ENCODE measurements around the gene CCDC93. TPM values are rescaled to one million over a fixed set of nuclear protein-coding genes. Genes with fewer than 3 reads are reported as not detected.

CCDC93 gene, protein sequence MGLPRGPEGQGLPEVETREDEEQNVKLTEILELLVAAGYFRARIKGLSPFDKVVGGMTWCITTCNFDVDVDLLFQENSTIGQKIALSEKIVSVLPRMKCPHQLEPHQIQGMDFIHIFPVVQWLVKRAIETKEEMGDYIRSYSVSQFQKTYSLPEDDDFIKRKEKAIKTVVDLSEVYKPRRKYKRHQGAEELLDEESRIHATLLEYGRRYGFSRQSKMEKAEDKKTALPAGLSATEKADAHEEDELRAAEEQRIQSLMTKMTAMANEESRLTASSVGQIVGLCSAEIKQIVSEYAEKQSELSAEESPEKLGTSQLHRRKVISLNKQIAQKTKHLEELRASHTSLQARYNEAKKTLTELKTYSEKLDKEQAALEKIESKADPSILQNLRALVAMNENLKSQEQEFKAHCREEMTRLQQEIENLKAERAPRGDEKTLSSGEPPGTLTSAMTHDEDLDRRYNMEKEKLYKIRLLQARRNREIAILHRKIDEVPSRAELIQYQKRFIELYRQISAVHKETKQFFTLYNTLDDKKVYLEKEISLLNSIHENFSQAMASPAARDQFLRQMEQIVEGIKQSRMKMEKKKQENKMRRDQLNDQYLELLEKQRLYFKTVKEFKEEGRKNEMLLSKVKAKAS
- 19.3 and 19.9 TPM in 2 replicates for total RNA-seq (2014; rRNA removed; shearing (Covaris generic))

- DNase-seq (ENCODE audit: low read depth) = peak; percentile 93
Observed at GRCh38 chr2:118013724-118014491, at the start of gene CCDC93. TSS of gene CCDC93 (minus strand) at chr2:118014070. CDS start at chr2:118013995, 75 bp downstream.

DNA sequence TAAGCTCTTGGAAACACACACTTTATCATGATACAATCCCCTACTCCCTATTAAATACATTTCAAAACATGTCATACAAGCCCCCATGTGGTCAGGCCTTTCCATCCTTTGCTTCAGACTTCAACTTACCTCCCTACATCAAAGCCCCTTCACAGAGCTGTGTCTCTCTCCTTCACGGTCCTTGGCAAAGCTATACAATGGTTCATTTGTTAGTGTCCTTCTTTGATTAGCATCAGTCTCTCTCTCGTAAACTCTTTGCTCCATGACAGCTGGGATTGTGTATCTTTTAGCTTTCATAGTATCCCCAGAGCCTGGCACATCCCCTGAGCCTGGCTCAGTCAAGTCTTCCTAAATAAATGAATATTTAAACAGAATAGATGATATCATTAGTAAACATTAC lies 48.8 kb upstream of the CCDC93 start:
- no peak for DNase-seq (ENCODE audit: low read depth)

DNA sequence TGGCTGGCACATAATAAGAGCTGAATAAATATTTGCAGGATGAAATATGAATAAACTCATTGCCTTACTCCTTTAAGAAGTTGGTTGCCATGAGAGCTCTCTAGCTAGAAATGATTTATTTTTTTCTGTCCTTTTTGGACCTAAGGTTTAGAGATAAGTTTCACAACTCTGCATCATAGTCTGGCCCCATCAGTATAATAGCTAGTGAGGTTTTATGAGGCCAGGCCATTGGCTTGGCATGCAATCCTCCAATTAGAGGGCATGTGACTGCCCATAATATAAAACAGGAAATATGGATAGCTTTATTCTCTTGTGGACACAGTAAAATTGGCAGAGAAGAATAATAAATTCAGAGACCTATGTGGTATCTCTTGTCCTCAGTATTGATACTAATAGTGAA lies 48.2 kb upstream of the CCDC93 start:
- no peak for DNase-seq (ENCODE audit: low read depth)

- DNase-seq (ENCODE audit: low read depth) = peak; percentile 65
Observed at GRCh38 chr2:118061135-118061955, 47.5 kb upstream of the CCDC93 start.

DNA sequence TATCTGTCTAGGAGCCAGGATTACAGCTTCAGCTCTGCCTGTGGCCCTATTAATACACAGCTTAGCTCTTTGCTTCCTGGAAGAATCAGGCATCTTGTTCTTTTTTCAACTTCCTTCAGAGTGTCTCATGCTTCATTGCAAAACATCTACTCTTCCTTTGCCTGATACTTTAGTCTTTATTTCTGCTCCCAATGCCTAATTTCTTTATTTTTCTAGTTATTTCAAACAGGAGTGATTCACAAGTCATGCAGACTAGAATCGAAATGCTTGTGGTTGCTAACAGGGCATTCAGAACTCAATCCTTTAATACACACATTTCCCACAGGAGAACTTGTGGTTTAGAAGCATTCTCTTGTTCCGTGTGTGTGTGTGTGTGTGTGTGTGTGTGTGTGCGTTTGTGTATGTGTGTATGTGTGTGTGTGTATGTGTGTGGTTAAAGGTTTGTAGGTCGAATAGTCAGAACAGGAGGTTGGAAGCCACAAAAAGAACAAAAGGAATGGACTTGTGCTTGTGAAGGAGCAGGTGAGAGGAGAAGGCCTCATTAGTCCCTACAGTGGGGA lies 46.1 kb upstream of the CCDC93 start:
- DNase-seq (ENCODE audit: low read depth) = peak; percentile 62

DNA sequence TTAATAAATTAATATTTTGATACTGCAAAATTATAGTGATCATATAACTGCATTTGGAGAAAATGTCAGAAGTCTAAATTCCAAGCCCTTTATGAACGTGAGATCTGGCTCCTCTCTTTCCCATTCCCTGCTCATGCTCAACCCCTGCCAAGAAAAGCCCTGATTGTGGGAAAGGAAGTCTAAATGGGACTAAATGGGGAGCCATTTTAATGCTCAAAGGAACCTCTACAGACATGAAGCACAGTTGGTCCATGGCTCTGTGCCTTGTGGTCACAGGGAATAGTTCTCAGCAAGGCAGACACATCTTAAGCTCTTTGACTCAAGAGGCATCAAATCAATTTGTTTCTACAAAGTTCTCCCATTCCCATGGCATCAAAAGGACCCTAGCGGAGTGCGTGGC lies 45.1 kb upstream of the CCDC93 start:
- no peak for DNase-seq (ENCODE audit: low read depth)

- DNase-seq (ENCODE audit: low read depth) = no peak
Observed at GRCh38 chr2:118056801-118057200, 42.9 kb upstream of the CCDC93 start.

DNA sequence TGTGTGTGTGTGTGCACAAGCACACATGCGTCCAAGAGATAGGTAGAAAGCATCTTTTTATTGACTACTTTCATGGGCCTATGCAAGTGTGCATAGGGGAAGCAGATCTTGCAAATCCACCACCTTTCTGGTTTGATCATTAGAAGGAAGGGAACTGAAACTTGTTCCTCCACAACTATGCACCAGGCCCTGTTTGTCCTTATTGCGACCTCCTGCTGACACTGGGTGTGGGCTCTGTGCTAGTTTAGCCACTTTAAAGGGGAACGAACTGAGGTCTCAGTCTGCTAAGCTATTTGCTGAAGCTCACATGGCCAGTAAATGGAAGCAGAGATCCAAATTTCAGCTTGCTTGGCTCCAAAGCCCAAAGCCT lies 42.3 kb upstream of the CCDC93 start:
- no peak for DNase-seq (ENCODE audit: low read depth)

DNA sequence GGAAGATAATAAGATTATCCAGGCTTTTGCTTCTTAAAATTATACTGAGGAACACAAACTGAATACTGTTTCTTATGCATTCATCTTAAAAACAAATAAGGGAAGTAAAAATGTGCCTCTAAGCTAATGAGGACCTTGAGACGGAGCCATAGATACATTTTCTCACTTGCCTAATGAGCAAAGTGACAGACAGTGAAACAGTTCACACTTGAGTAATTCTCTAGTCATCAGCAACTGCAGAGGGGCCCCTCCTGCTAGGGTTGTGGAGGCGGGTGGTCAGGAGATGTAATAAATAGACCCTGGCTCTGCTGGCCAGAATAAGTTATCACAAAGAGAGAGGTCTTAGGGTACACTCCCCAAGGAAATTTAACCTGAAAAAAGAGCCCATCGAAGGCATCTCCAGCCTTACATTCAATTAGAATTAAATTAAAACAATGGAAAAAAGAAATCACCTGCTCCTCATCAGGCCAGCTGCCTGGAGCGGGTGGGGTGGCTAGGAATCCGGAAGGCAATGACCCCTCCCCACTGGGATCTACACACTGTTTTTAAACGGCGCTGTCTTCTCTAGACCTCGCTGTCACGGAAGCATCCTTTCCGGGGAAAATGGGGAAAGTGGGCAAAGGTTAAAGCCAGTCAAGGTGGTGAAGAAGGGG lies 41.8 kb upstream of the CCDC93 start:
- DNase-seq (ENCODE audit: low read depth) = no peak

GRCh38 chr2:118054213-118055008 lies 40.5 kb upstream of the CCDC93 start:
- DNase-seq (ENCODE audit: low read depth) = no peak

GRCh38 chr2:118053681-118054080 lies 39.8 kb upstream of the CCDC93 start:
- DNase-seq (ENCODE audit: low read depth) = no peak

- no peak for DNase-seq (ENCODE audit: low read depth)
Observed at GRCh38 chr2:118052474-118052873, 38.6 kb upstream of the CCDC93 start.

- DNase-seq (ENCODE audit: low read depth) = no peak
Observed at GRCh38 chr2:118051826-118052358, 38.0 kb upstream of the CCDC93 start.

DNA sequence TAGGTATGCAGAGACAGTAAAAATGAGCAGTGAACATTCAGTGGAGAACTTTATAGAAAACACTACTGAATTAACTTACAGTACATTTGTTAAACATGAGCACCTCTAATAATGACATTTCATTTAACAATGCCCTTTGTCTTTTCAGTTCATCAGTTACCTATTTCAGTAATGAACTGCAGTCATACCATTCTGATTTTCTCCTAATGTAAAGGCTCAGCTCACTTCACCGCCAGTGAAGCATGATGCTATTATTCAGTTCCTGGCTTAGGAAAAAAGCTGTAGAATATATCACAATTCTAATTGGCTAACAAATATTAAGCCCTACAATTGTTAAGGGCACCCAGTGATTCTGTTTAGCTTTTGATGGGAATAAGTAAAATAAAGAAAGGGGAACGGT lies 37.1 kb upstream of the CCDC93 start:
- DNase-seq (ENCODE audit: low read depth) = no peak

GRCh38 chr2:118050386-118050785 lies 36.5 kb upstream of the CCDC93 start:
- no peak for DNase-seq (ENCODE audit: low read depth)

- DNase-seq (ENCODE audit: low read depth) = no peak
Observed at GRCh38 chr2:118049816-118050140, 35.9 kb upstream of the CCDC93 start.

- DNase-seq (ENCODE audit: low read depth) = no peak
Observed at GRCh38 chr2:118049140-118049815, 35.4 kb upstream of the CCDC93 start.

- DNase-seq (ENCODE audit: low read depth) = no peak
Observed at GRCh38 chr2:118048401-118048800, 34.5 kb upstream of the CCDC93 start.

DNA sequence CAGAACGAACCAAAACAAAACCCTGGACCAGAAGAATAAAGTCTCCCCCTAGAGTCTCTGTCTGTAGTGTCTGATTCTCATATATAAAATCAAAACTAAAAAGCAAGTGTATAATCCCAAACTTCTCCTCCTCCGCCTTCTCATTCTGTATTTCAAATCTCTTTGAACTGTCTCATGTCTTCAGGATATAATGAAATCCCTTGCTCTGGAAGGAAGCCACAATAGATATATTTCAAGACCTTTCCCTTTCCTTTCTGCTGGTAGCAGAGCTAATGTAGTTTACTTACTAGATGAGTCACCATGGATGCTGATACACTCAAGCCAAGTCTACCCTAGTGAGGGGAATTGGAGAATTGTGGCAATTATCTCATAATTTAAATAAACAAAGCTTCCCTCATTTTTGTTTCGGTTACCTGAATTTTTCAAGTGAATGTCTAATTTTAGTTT lies 33.5 kb upstream of the CCDC93 start:
- DNase-seq (ENCODE audit: low read depth) = peak; percentile 68

Data from Daoy (cell line).